WTC11 (cell line): ENCODE measurements around the gene TACC2. TPM values are rescaled to one million over a fixed set of nuclear protein-coding genes. Genes with fewer than 3 reads are reported as not detected.

ENCODE experiments used
- ATAC-seq: fragments of 200-7000 bp; cut with Tn5 transposase; 2 replicates; pipeline ENCODE4 v1.10.0; 2021; ENCODE audit warnings: mild to moderate bottlenecking, moderate library complexity
- CTCF ChIA-PET: fragments of 300-600 bp; sonication (Branson Sonifier 250); formaldehyde crosslinking; loops from one replicate; lab custom pipeline; 2021; ENCODE audit warnings: antibody characterized with exemption; lab: Charles Lee
- POLR2A ChIA-PET: fragments of 350-600 bp; sonication (Branson Sonifier 250); formaldehyde crosslinking; loops from one replicate; lab custom pipeline; 2021; ENCODE audit warnings: antibody characterized with exemption; lab: Charles Lee
- DNase-seq: peaks from one replicate; pipeline ENCODE4 v3.0.0; 2021; ENCODE audit warnings: low spot score
- H3K27ac Mint-ChIP-seq: 2 replicates; pipeline ENCODE4 v1.8.0; 2021; ENCODE audit warnings: mixed read lengths
- H3K27me3 Mint-ChIP-seq: 2 replicates; pipeline ENCODE4 v1.8.0; 2021; ENCODE audit warnings: low read depth, mild to moderate bottlenecking, moderate library complexity, mixed read lengths
- H3K36me3 Mint-ChIP-seq: 2 replicates; pipeline ENCODE4 v1.8.0; 2021; ENCODE audit warnings: mixed read lengths
- H3K4me1 Mint-ChIP-seq: 2 replicates; pipeline ENCODE4 v1.8.0; 2022; ENCODE audit warnings: mixed read lengths
- H3K4me3 Mint-ChIP-seq: 2 replicates; pipeline ENCODE4 v1.8.0; 2021; ENCODE audit warnings: mild to moderate bottlenecking, moderate library complexity, mixed read lengths
- H3K9me3 Mint-ChIP-seq: 2 replicates; pipeline ENCODE4 v1.8.0; 2021; ENCODE audit warnings: mixed read lengths
- CBFB ChIP-seq: sonication (generic); formaldehyde crosslinking; IDR thresholded peaks from 2 replicates; pipeline ENCODE4 v1.8.1; 2022; ENCODE audit warnings: mild to moderate bottlenecking, low read depth, missing genetic modification reagents
- CREB1 ChIP-seq: sonication (generic); formaldehyde crosslinking; IDR thresholded peaks from 2 replicates; pipeline ENCODE4 v1.8.0; 2023; ENCODE audit warnings: mild to moderate bottlenecking, missing genetic modification reagents
- CREM ChIP-seq: sonication (generic); formaldehyde crosslinking; IDR thresholded peaks from 2 replicates; pipeline ENCODE4 v1.8.1; 2022; ENCODE audit warnings: mild to moderate bottlenecking, missing genetic modification reagents, moderate library complexity
- CTCF ChIP-seq: fragments of 200-600 bp; IDR thresholded peaks from 2 replicates; pipeline ENCODE4 v1.8.0; 2022; ENCODE audit warnings: antibody characterized with exemption
- FOXP1 ChIP-seq: sonication (generic); formaldehyde crosslinking; IDR thresholded peaks from 2 replicates; pipeline ENCODE4 v1.8.0; 2022; ENCODE audit warnings: missing genetic modification reagents, mild to moderate bottlenecking, moderate library complexity, borderline replicate concordance
- GABPB1 ChIP-seq: sonication (generic); formaldehyde crosslinking; IDR thresholded peaks from 2 replicates; pipeline ENCODE4 v1.8.1; 2023; ENCODE audit warnings: mild to moderate bottlenecking, missing genetic modification reagents
- MYBL2 ChIP-seq: sonication (generic); formaldehyde crosslinking; IDR thresholded peaks from 2 replicates; pipeline ENCODE4 v1.8.1; 2023; ENCODE audit warnings: mild to moderate bottlenecking, moderate library complexity, missing genetic modification reagents
- NR2C2 ChIP-seq: sonication (generic); formaldehyde crosslinking; IDR thresholded peaks from 2 replicates; pipeline ENCODE4 v1.8.0; 2022; ENCODE audit warnings: mild to moderate bottlenecking, missing genetic modification reagents
- OVOL2 ChIP-seq: fragments of 250-450 bp; sonication (Bioruptor Pico); IDR thresholded peaks from 2 replicates; pipeline ENCODE4 v1.9.0; 2021; ENCODE audit warnings: mild to moderate bottlenecking, borderline replicate concordance
- RORB ChIP-seq: fragments of 250-450 bp; sonication (Bioruptor Pico); IDR thresholded peaks from 2 replicates; pipeline ENCODE4 v1.9.0; 2021; ENCODE audit warnings: mild to moderate bottlenecking
- SMAD3 ChIP-seq: sonication (generic); formaldehyde crosslinking; IDR thresholded peaks from 2 replicates; pipeline ENCODE4 v1.8.0; 2022; ENCODE audit warnings: missing genetic modification reagents, mild to moderate bottlenecking, borderline replicate concordance
- TCF7 ChIP-seq: sonication (generic); formaldehyde crosslinking; IDR thresholded peaks from 2 replicates; pipeline ENCODE4 v1.8.0; 2022; ENCODE audit warnings: mild to moderate bottlenecking, low read depth, missing genetic modification reagents, moderate library complexity
- TEAD1 ChIP-seq: sonication (generic); formaldehyde crosslinking; IDR thresholded peaks from 2 replicates; pipeline ENCODE4 v1.8.0; 2022; ENCODE audit warnings: mild to moderate bottlenecking, missing genetic modification reagents
- TP53 ChIP-seq: sonication (generic); formaldehyde crosslinking; IDR thresholded peaks from 2 replicates; pipeline ENCODE4 v1.8.1; 2023; ENCODE audit warnings: mild to moderate bottlenecking, missing genetic modification reagents
- USF2 ChIP-seq: sonication (generic); formaldehyde crosslinking; IDR thresholded peaks from 2 replicates; pipeline ENCODE4 v1.8.1; 2023; ENCODE audit warnings: mild to moderate bottlenecking, missing genetic modification reagents, moderate library complexity
- ZBTB21 ChIP-seq: sonication (generic); formaldehyde crosslinking; IDR thresholded peaks from 2 replicates; pipeline ENCODE4 v1.8.1; 2023; ENCODE audit warnings: mild to moderate bottlenecking, missing genetic modification reagents, borderline replicate concordance
- ZBTB43 ChIP-seq: sonication (generic); formaldehyde crosslinking; IDR thresholded peaks from 2 replicates; pipeline ENCODE4 v1.8.1; 2023; ENCODE audit warnings: mild to moderate bottlenecking, missing genetic modification reagents
- ZNF232 ChIP-seq: sonication (generic); formaldehyde crosslinking; IDR thresholded peaks from 2 replicates; pipeline ENCODE4 v1.8.0; 2022; ENCODE audit warnings: mild to moderate bottlenecking, missing genetic modification reagents
- ZSCAN18 ChIP-seq: fragments of 250-450 bp; sonication (Bioruptor Pico); IDR thresholded peaks from 2 replicates; pipeline ENCODE4 v2.1.2; 2022; ENCODE audit warnings: mild to moderate bottlenecking, moderate library complexity
- total RNA-seq: library from RNA; stranded (reverse); gene quantifications from 3 replicates; pipeline ENCODE4 v1.2.3, GENCODE V29; 2021
- TF ChIP-seq, protein P1 (sequence below): sonication (generic); formaldehyde crosslinking; IDR thresholded peaks from 2 replicates; pipeline ENCODE4 v1.8.1; 2023; ENCODE audit warnings: mild to moderate bottlenecking, moderate library complexity, missing genetic modification reagents
- TF ChIP-seq, protein P2 (sequence below): sonication (generic); formaldehyde crosslinking; conservative IDR thresholded peaks from 2 replicates; pipeline ENCODE4 v1.8.1; 2023; ENCODE audit warnings: mild to moderate bottlenecking, low read depth, missing genetic modification reagents, moderate library complexity
- TF ChIP-seq, protein P3 (sequence below): sonication (generic); formaldehyde crosslinking; IDR thresholded peaks from 2 replicates; pipeline ENCODE4 v1.8.1; 2022; ENCODE audit warnings: mild to moderate bottlenecking, moderate library complexity, missing genetic modification reagents

TACC2 gene
- total RNA-seq, 1 experiment from 2014 or later: 28.9 TPM

DNA sequence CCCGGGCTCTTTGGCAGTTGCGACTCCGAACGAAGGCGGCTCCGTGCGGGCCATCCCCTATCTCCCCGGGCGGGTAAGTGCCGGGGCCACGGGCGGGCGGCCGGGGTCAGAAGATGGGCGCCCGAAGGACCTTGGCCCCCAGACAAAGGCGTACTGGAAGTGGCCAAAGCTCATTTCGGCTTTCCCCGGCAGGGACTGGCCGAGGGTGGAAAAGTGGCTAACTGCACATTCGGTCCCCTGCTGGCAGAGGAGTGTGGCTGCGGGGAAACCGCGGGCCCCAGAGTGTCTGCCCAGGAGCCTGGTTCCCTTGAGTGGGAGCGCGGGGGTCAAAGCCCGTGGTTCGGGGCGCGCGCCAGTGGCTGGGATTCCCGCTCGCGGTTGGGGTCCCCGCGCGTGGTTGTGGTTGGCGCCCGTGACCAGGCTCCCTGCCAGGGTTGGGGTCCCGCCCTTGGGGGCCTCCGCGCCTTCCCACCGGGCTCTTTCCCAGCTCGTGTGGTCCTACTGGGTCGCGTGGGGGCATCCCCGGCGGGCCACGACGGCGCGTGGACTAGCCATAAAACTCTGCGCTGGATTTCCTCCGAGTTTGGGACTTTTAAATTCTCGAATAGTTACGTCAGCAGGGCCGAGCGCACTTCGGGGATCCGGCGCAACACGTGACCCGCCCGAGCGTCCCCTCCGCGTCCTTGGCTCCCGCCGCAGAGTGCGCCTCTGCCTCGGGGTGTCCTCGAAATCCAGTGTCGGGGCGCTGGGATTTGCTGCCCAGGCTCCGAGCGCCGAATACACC, 124.4 kb downstream of the TACC2 start:
- Mint-ChIP-seq H3K4me1 (peaks cover 36% of the 10 kb centered on the region), H3K27ac (peak overlapping the region; percentile 47; the same call in 1 of the 2 replicates), H3K9me3 (no peaks in the 10 kb centered on the region), H3K4me3 (peak overlapping the region; percentile 67), H3K27me3 (peaks cover 3% of the 10 kb centered on the region), H3K36me3 (no peaks in the 10 kb centered on the region)
- CTCF ChIA-PET: interaction anchor here (0.6 to 2.0 kb wide), 17 partner anchors 9 to 213 kb away, joined by 3 to 10 read pairs (median 3); no protein-coding TSS in a partner anchor
- DNase-seq: peak; percentile 65
- ATAC-seq: peak; percentile 52
- POLR2A ChIA-PET: interaction anchor here (0.8 to 2.1 kb wide), 2 partner anchors 50 to 51 kb away, joined by 3 to 15 read pairs; no protein-coding TSS in a partner anchor
- TF ChIP-seq, protein P1, sequence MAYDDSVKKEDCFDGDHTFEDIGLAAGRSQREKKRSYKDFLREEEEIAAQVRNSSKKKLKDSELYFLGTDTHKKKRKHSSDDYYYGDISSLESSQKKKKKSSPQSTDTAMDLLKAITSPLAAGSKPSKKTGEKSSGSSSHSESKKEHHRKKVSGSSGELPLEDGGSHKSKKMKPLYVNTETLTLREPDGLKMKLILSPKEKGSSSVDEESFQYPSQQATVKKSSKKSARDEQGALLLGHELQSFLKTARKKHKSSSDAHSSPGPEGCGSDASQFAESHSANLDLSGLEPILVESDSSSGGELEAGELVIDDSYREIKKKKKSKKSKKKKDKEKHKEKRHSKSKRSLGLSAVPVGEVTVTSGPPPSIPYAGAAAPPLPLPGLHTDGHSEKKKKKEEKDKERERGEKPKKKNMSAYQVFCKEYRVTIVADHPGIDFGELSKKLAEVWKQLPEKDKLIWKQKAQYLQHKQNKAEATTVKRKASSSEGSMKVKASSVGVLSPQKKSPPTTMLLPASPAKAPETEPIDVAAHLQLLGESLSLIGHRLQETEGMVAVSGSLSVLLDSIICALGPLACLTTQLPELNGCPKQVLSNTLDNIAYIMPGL (CRISPR knock-in tag): peak; percentile 91; the same call in 1 of the 2 replicates
- TF ChIP-seq CBFB (CRISPR knock-in tag) (no peak), CREM (CRISPR knock-in tag) (0 out of 2 replicates have a peak, but pooled peaks have one; percentile 54), TCF7 (CRISPR knock-in tag) (no peak), OVOL2 (CRISPR knock-in tag) (no peak), GABPB1 (peak; percentile 62), USF2 (peak; percentile 97), NR2C2 (no peak), SMAD3 (CRISPR knock-in tag) (no peak; the same call in 1 of the 2 replicates), RORB (CRISPR knock-in tag) (no peak), ZBTB43 (CRISPR knock-in tag) (0 out of 2 replicates have a peak, but pooled peaks have one; percentile 34), TEAD1 (CRISPR knock-in tag) (no peak), TP53 (peak; percentile 14; the same call in 1 of the 2 replicates), ZNF232 (peak; percentile 7; the same call in 1 of the 2 replicates), CTCF (peak; percentile 27; the same call in 1 of the 2 replicates), MYBL2 (CRISPR knock-in tag) (peak; percentile 71), CREB1 (CRISPR knock-in tag) (no peak), FOXP1 (CRISPR knock-in tag) (peak; percentile 40; the same call in 1 of the 2 replicates), ZBTB21 (CRISPR knock-in tag) (peak; percentile 71; the same call in 1 of the 2 replicates), ZSCAN18 (CRISPR knock-in tag) (no peak)
- TF ChIP-seq, protein P2, sequence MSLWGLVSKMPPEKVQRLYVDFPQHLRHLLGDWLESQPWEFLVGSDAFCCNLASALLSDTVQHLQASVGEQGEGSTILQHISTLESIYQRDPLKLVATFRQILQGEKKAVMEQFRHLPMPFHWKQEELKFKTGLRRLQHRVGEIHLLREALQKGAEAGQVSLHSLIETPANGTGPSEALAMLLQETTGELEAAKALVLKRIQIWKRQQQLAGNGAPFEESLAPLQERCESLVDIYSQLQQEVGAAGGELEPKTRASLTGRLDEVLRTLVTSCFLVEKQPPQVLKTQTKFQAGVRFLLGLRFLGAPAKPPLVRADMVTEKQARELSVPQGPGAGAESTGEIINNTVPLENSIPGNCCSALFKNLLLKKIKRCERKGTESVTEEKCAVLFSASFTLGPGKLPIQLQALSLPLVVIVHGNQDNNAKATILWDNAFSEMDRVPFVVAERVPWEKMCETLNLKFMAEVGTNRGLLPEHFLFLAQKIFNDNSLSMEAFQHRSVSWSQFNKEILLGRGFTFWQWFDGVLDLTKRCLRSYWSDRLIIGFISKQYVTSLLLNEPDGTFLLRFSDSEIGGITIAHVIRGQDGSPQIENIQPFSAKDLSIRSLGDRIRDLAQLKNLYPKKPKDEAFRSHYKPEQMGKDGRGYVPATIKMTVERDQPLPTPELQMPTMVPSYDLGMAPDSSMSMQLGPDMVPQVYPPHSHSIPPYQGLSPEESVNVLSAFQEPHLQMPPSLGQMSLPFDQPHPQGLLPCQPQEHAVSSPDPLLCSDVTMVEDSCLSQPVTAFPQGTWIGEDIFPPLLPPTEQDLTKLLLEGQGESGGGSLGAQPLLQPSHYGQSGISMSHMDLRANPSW (CRISPR knock-in tag): 0 out of 2 replicates have a peak, but pooled peaks have one; percentile 32
- TF ChIP-seq, protein P3, sequence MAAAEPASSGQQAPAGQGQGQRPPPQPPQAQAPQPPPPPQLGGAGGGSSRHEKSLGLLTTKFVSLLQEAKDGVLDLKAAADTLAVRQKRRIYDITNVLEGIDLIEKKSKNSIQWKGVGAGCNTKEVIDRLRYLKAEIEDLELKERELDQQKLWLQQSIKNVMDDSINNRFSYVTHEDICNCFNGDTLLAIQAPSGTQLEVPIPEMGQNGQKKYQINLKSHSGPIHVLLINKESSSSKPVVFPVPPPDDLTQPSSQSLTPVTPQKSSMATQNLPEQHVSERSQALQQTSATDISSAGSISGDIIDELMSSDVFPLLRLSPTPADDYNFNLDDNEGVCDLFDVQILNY (CRISPR knock-in tag): peak; percentile 67; the same call in 1 of the 2 replicates
